Stimulated activated naive CD8-positive, alpha-beta T cell treated with anti-CD3 and anti-CD28 coated beads, Interleukin-15, Interleukin-2, amounts not matched to agents 100 ng/mL and 50 ng/mL, for 24 hours (primary cell): Measurements from ENCODE around the gene DUS1L.

ENCODE experiments used
- H3K27ac Mint-ChIP-seq: one replicate; pipeline ENCODE4 v1.8.0; 2021; ENCODE audit warnings: mild to moderate bottlenecking, mixed read lengths
- H3K27me3 Mint-ChIP-seq: one replicate; pipeline ENCODE4 v1.8.0; 2021; ENCODE audit warnings: mixed read lengths
- H3K36me3 Mint-ChIP-seq: one replicate; pipeline ENCODE4 v1.8.0; 2021; ENCODE audit warnings: low read depth, mixed read lengths
- H3K4me1 Mint-ChIP-seq: one replicate; pipeline ENCODE4 v1.8.0; 2021; ENCODE audit warnings: low read depth, mixed read lengths
- H3K4me3 Mint-ChIP-seq: one replicate; pipeline ENCODE4 v1.8.0; 2021; ENCODE audit warnings: mild to moderate bottlenecking, mixed read lengths
- H3K9me3 Mint-ChIP-seq: one replicate; pipeline ENCODE4 v1.8.0; 2021; ENCODE audit warnings: mixed read lengths

DUS1L gene

GRCh38 chr17:82077617-82078358, 12.2 kb upstream of the DUS1L start:
- Mint-ChIP-seq H3K27ac (no peak overlapping the region), H3K27me3 (no peaks in the 10 kb centered on the region), H3K36me3 (peaks cover 11% of the 10 kb centered on the region), H3K4me1 (no peaks in the 10 kb centered on the region), H3K4me3 (no peak overlapping the region), H3K9me3 (no peaks in the 10 kb centered on the region)

- Mint-ChIP-seq H3K27me3 (no peaks in the 10 kb centered on the region), H3K36me3 (peaks cover 11% of the 10 kb centered on the region), H3K4me1 (no peaks in the 10 kb centered on the region), H3K4me3 (no peak overlapping the region), H3K9me3 (no peaks in the 10 kb centered on the region), H3K27ac (no peak overlapping the region)
Measured at GRCh38 chr17:82076785-82077591, 11.4 kb upstream of the DUS1L start.

GRCh38 chr17:82076018-82076784, 10.6 kb upstream of the DUS1L start:
- peaks cover 11% of the 10 kb centered on the region for H3K36me3 Mint-ChIP-seq
- H3K27ac Mint-ChIP-seq = no peak overlapping the region
- no peaks in the 10 kb centered on the region for H3K27me3 Mint-ChIP-seq
- H3K4me1 Mint-ChIP-seq = no peaks in the 10 kb centered on the region
- H3K9me3 Mint-ChIP-seq = no peaks in the 10 kb centered on the region
- H3K4me3 Mint-ChIP-seq = no peak overlapping the region

GRCh38 chr17:82073446-82073845, 7.8 kb upstream of the DUS1L start:
- Mint-ChIP-seq H3K9me3 (no peaks in the 10 kb centered on the region), H3K27me3 (no peaks in the 10 kb centered on the region), H3K36me3 (peaks cover 4% of the 10 kb centered on the region), H3K27ac (no peak overlapping the region), H3K4me3 (no peak overlapping the region), H3K4me1 (no peaks in the 10 kb centered on the region)

- Mint-ChIP-seq H3K4me1 (no peaks in the 10 kb centered on the region), H3K9me3 (no peaks in the 10 kb centered on the region), H3K36me3 (no peaks in the 10 kb centered on the region), H3K27ac (no peak overlapping the region), H3K27me3 (no peaks in the 10 kb centered on the region), H3K4me3 (no peak overlapping the region)
Measured at GRCh38 chr17:82072827-82073226, 7.2 kb upstream of the DUS1L start.

- H3K36me3 Mint-ChIP-seq = no peaks in the 10 kb centered on the region
- peaks cover 7% of the 10 kb centered on the region for H3K4me1 Mint-ChIP-seq
- H3K27me3 Mint-ChIP-seq = no peaks in the 10 kb centered on the region
- H3K4me3 Mint-ChIP-seq = no peak overlapping the region
- H3K27ac Mint-ChIP-seq = no peak overlapping the region
- no peaks in the 10 kb centered on the region for H3K9me3 Mint-ChIP-seq
Measured at GRCh38 chr17:82070611-82071010, 5.0 kb upstream of the DUS1L start.

- Mint-ChIP-seq H3K4me1 (peaks cover 16% of the 10 kb centered on the region), H3K36me3 (peaks cover 1% of the 10 kb centered on the region), H3K27me3 (no peaks in the 10 kb centered on the region), H3K27ac (no peak overlapping the region), H3K4me3 (peak overlapping the region; percentile 80), H3K9me3 (no peaks in the 10 kb centered on the region)
Measured at GRCh38 chr17:82065193-82065637, 389 bp downstream of the DUS1L start.

GRCh38 chr17:82064433-82065192, 991 bp downstream of the DUS1L start:
- Mint-ChIP-seq H3K4me3 (peak overlapping the region; percentile 80), H3K36me3 (peaks cover 3% of the 10 kb centered on the region), H3K27ac (peak overlapping the region; percentile 31), H3K9me3 (no peaks in the 10 kb centered on the region), H3K4me1 (peaks cover 16% of the 10 kb centered on the region), H3K27me3 (no peaks in the 10 kb centered on the region)

- no peaks in the 10 kb centered on the region for H3K27me3 Mint-ChIP-seq
- H3K4me1 Mint-ChIP-seq = peaks cover 16% of the 10 kb centered on the region
- peak overlapping the region; percentile 31 for H3K27ac Mint-ChIP-seq
- no peaks in the 10 kb centered on the region for H3K9me3 Mint-ChIP-seq
- H3K4me3 Mint-ChIP-seq = peak overlapping the region; percentile 80
- peaks cover 3% of the 10 kb centered on the region for H3K36me3 Mint-ChIP-seq
Measured at GRCh38 chr17:82063424-82064415, 1.9 kb downstream of the DUS1L start.

GRCh38 chr17:82062984-82063368, 2.6 kb downstream of the DUS1L start:
- H3K9me3 Mint-ChIP-seq = no peaks in the 10 kb centered on the region
- H3K27me3 Mint-ChIP-seq = no peaks in the 10 kb centered on the region
- peaks cover 3% of the 10 kb centered on the region for H3K36me3 Mint-ChIP-seq
- no peak overlapping the region for H3K27ac Mint-ChIP-seq
- H3K4me1 Mint-ChIP-seq = peaks cover 16% of the 10 kb centered on the region
- no peak overlapping the region for H3K4me3 Mint-ChIP-seq

- Mint-ChIP-seq H3K36me3 (peaks cover 3% of the 10 kb centered on the region), H3K27ac (no peak overlapping the region), H3K4me3 (no peak overlapping the region), H3K4me1 (peaks cover 16% of the 10 kb centered on the region), H3K27me3 (no peaks in the 10 kb centered on the region), H3K9me3 (no peaks in the 10 kb centered on the region)
Measured at GRCh38 chr17:82062076-82062983, 3.3 kb downstream of the DUS1L start.

GRCh38 chr17:82061047-82061925, 4.3 kb downstream of the DUS1L start:
- no peaks in the 10 kb centered on the region for H3K27me3 Mint-ChIP-seq
- H3K4me1 Mint-ChIP-seq = peaks cover 12% of the 10 kb centered on the region
- no peak overlapping the region for H3K4me3 Mint-ChIP-seq
- H3K36me3 Mint-ChIP-seq = peaks cover 3% of the 10 kb centered on the region
- H3K27ac Mint-ChIP-seq = no peak overlapping the region
- no peaks in the 10 kb centered on the region for H3K9me3 Mint-ChIP-seq
